K562 (cell line): ENCODE results near the gene CRYBA4. TPM values are rescaled to one million over a fixed set of nuclear protein-coding genes. Genes with fewer than 3 reads are reported as not detected.

ENCODE experiments used
- ATAC-seq: fragments of 200-7000 bp; cut with Tn5 transposase; 3 replicates; pipeline ENCODE4 v1.9.1; 2020; ENCODE audit warnings: moderate library complexity
- BruUV-seq: library from RNA; stranded (reverse); fragments of 400-500 nt; replicated peaks from 2 replicates; lab custom pipeline; 2021; lab: Mats Ljungman, UMichigan
- CTCF ChIA-PET: fragments of 300-600 bp; formaldehyde crosslinking; extraction: SDS; loops from one replicate; lab custom pipeline; 2021; ENCODE audit warnings: low intra/inter-chr PET ratio; lab: Yijun Ruan, JAX
- POLR2A ChIA-PET: fragments of 300-600, 350-650 bp; sonication (Branson Sonifier 250); formaldehyde crosslinking; extraction: SDS; loops from one replicate; lab custom pipeline; 2021; ENCODE audit warnings: antibody characterized with exemption, inconsistent platforms; lab: Yijun Ruan, JAX
- DNase-seq, 4 experiments: peaks; one replicate each; pipeline versions ENCODE4 v3.0.0 to v3.0.0-alpha.2; 2011 to 2018; ENCODE audit warnings: low spot score in 3 of 4, mixed read lengths in 3 of 4; ENCODE audit errors: extremely low read depth in 1 of 4
- FAIRE-seq: peaks from 2 replicates; lab custom pipeline; 2011; peaks lifted over from hg19 to GRCh38; lab: Jason Lieb, UNC
- H2AFZ ChIP-seq: 2 replicates; pipeline ENCODE4 v1.6.0; 2011; ENCODE audit warnings: low read depth, low read length, control low read depth, inconsistent platforms
- H3K27ac ChIP-seq: fragments of 200-600 bp; 3 replicates; pipeline ENCODE4 v1.8.0; 2011; ENCODE audit warnings: low read depth, mild to moderate bottlenecking, control low read depth, inconsistent platforms, low read length, moderate library complexity, mixed read lengths; ENCODE audit errors: extremely low read depth
- H3K27me3 ChIP-seq, 2 experiments: fragments of 300-600 bp in 1 of 2; 2 replicates in 1 of 2; 3 replicates in 1 of 2; pipeline versions ENCODE4 v1.6.0 to v1.8.0; 2011; ENCODE audit warnings: inconsistent platforms in 2 of 2, low read length in 2 of 2, mild to moderate bottlenecking in 1 of 2, mixed read lengths in 1 of 2, moderate library complexity in 1 of 2; ENCODE audit not compliant: control insufficient read depth in 2 of 2, insufficient read depth in 2 of 2
- H3K36me3 ChIP-seq: fragments of 300-600 bp; 3 replicates; pipeline ENCODE4 v1.8.0; 2011; ENCODE audit warnings: mild to moderate bottlenecking, low read length, inconsistent platforms; ENCODE audit not compliant: control insufficient read depth, insufficient read depth
- H3K4me1 ChIP-seq, 2 experiments: fragments of 200-600 bp in 1 of 2; replicated peaks in 1 of 2; 2 replicates in 1 of 2; 3 replicates in 1 of 2; pipeline versions ENCODE4 v1.5.1 to v1.8.0; 2011; ENCODE audit warnings: inconsistent platforms in 2 of 2, low read length in 2 of 2, mild to moderate bottlenecking in 1 of 2, mixed read lengths in 1 of 2, moderate library complexity in 1 of 2; ENCODE audit not compliant: control insufficient read depth in 2 of 2, insufficient read depth in 2 of 2
- H3K4me2 ChIP-seq: 2 replicates; pipeline ENCODE4 v1.6.1; 2011; ENCODE audit warnings: low read length, control low read depth, inconsistent platforms, mixed read lengths; ENCODE audit not compliant: insufficient read depth
- H3K4me3 ChIP-seq: fragments of 200-600 bp; sonication (generic), shearing (Covaris generic); 2 replicates; pipeline ENCODE4 v1.5.1; 2016; ENCODE audit warnings: control low read depth, inconsistent platforms
- H3K79me2 ChIP-seq: fragments of 200-600 bp; 3 replicates; pipeline ENCODE4 v1.8.0; 2011; ENCODE audit warnings: low read length, inconsistent platforms; ENCODE audit not compliant: control insufficient read depth, insufficient read depth
- H3K9ac ChIP-seq, 2 experiments: 2 replicates each; pipeline versions ENCODE4 v1.6.0 to v1.6.1; 2011; ENCODE audit warnings: low read depth in 2 of 2, low read length in 2 of 2, control low read depth in 1 of 2, inconsistent platforms in 1 of 2, mild to moderate bottlenecking in 1 of 2, mixed read lengths in 1 of 2; ENCODE audit not compliant: insufficient read depth in 1 of 2
- H3K9me1 ChIP-seq: one replicate; pipeline ENCODE4 v1.6.0; 2011; ENCODE audit warnings: inconsistent platforms, mild to moderate bottlenecking, low read length, moderate library complexity; ENCODE audit not compliant: control insufficient read depth, insufficient read depth
- H3K9me3 ChIP-seq: replicated peaks from 2 replicates; pipeline ENCODE4 v1.5.1; 2011; ENCODE audit warnings: low read depth, low read length, inconsistent platforms; ENCODE audit not compliant: control insufficient read depth, insufficient read depth
- H4K20me1 ChIP-seq: replicated peaks from 2 replicates; pipeline ENCODE4 v1.6.1; 2011; ENCODE audit warnings: low read length, inconsistent platforms, mixed read lengths; ENCODE audit not compliant: control insufficient read depth, insufficient read depth
- ADNP ChIP-seq: fragments of 200-800 bp; sonication (Bioruptor generic); IDR thresholded peaks from 2 replicates; pipeline ENCODE4 v1.6.1; 2016; ENCODE audit warnings: missing genetic modification characterization, missing compliant biosample characterization
- BCOR ChIP-seq: fragments of 450-650 bp; IDR thresholded peaks from 2 replicates; pipeline ENCODE4 v1.6.1; 2016
- CSDE1 ChIP-seq, 2 experiments: fragments of 450-650 bp; IDR thresholded peaks; 2 replicates each; pipeline ENCODE4 v1.6.1; 2016; ENCODE audit warnings: mild to moderate bottlenecking in 1 of 2
- HDAC2 ChIP-seq: fragments of 450-650 bp; IDR thresholded peaks from 2 replicates; pipeline ENCODE4 v1.6.1; 2016; ENCODE audit warnings: mild to moderate bottlenecking
- HEY1 ChIP-seq: fragments of 250-450 bp; sonication (Bioruptor Pico); IDR thresholded peaks from 2 replicates; pipeline ENCODE4 v1.5.0; 2020; ENCODE audit warnings: mild to moderate bottlenecking, moderate library complexity, borderline replicate concordance
- HNRNPK ChIP-seq: fragments of 200-400 bp; formaldehyde crosslinking; IDR thresholded peaks from one replicate; pipeline ENCODE4 v1.6.1; 2018; ENCODE audit warnings: mild to moderate bottlenecking, low read depth, low read length; ENCODE audit not compliant: poor library complexity, severe bottlenecking
- KDM1A ChIP-seq, 2 experiments: fragments of 450-650 bp; IDR thresholded peaks; 2 replicates each; pipeline ENCODE4 v1.6.1; 2016; ENCODE audit warnings: mild to moderate bottlenecking in 2 of 2
- MTA2 ChIP-seq: fragments of 450-650 bp; IDR thresholded peaks from 2 replicates; pipeline ENCODE4 v1.6.1; 2016; ENCODE audit warnings: low read depth
- PCBP1 ChIP-seq: fragments of 200-400 bp; formaldehyde crosslinking; IDR thresholded peaks from 2 replicates; pipeline ENCODE4 v1.6.1; 2018; ENCODE audit warnings: mild to moderate bottlenecking, low read depth, low read length; ENCODE audit not compliant: poor library complexity, severe bottlenecking
- RBM25 ChIP-seq: fragments of 200-400 bp; formaldehyde crosslinking; IDR thresholded peaks from 2 replicates; pipeline ENCODE4 v1.6.1; 2018; ENCODE audit warnings: low read length, low read depth, moderate library complexity; ENCODE audit not compliant: severe bottlenecking
- RCOR1 ChIP-seq, 2 experiments: IDR thresholded peaks; 2 replicates each; pipeline ENCODE4 v1.6.1; 2012; ENCODE audit warnings: low read depth in 2 of 2, low read length in 2 of 2, borderline replicate concordance in 1 of 2, improper control_type of control experiment in 1 of 2
- SMARCA5 ChIP-seq: fragments of 450-650 bp; IDR thresholded peaks from 2 replicates; pipeline ENCODE4 v1.6.1; 2016
- SNRNP70 ChIP-seq: fragments of 200-400 bp; formaldehyde crosslinking; optimal IDR thresholded peaks from 2 replicates; pipeline ENCODE3; 2017; ENCODE audit warnings: low read depth, low read length
- TGIF2 ChIP-seq: sonication (generic); formaldehyde crosslinking; IDR thresholded peaks from 2 replicates; pipeline ENCODE4 v1.8.1; 2022; ENCODE audit warnings: mild to moderate bottlenecking, missing genetic modification reagents, moderate library complexity
- VEZF1 ChIP-seq: fragments of 200-800 bp; sonication (Bioruptor generic); IDR thresholded peaks from 2 replicates; pipeline ENCODE4 v1.6.1; 2017; ENCODE audit warnings: missing genetic modification characterization, missing compliant biosample characterization
- YBX1 ChIP-seq: fragments of 450-650 bp; IDR thresholded peaks from 2 replicates; pipeline ENCODE4 v1.7.1; 2016; ENCODE audit warnings: mild to moderate bottlenecking
- ZNF174 ChIP-seq: fragments of 250-450 bp; sonication (Bioruptor Pico); IDR thresholded peaks from 2 replicates; pipeline ENCODE4 v1.4.0; 2020; ENCODE audit warnings: mild to moderate bottlenecking
- ZNF785 ChIP-seq: fragments of 250-450 bp; sonication (Bioruptor Pico); IDR thresholded peaks from 2 replicates; pipeline ENCODE4 v1.4.0; 2020; ENCODE audit warnings: mild to moderate bottlenecking
- WGBS: fragments of 100-300 bp; shearing (Covaris generic); methylation state at CpG from one replicate; pipeline ENCODE4 v1.1.6; 2016; ENCODE audit warnings: low coverage, mixed read lengths; ENCODE audit not compliant: insufficient coverage; ENCODE audit errors: missing lambda C conversion rate; 5-methylcytosine and 5-hydroxymethylcytosine counted together
- in situ Hi-C: fragments of 300-500 bp; cut with MboI; formaldehyde crosslinking; loops from 4 replicates; pipeline ENCODE4 v1.15.0; 2018; ENCODE audit warnings: inconsistent platforms, mixed read lengths
- intact Hi-C: fragments of 100-400 bp; cut with micrococcal nuclease; formaldehyde crosslinking; loops from 2 replicates; pipeline ENCODE4 v1.14.2; 2022
- polyA plus RNA-seq, 8 experiments: library from polyadenylated mRNA; depleted of rRNA in 4 of 8; stranded (reverse) in 5 of 8; unstranded in 3 of 8; fragments of >200 nt; fragmentation: Nextera tagmentation in 2 of 8; fragmentation: Illumina TruSeq in 1 of 8; extraction: Ambion mirVana in 2 of 8; extraction: Trizol in 1 of 8; gene quantifications; 2 replicates each; pipeline versions ENCODE4 v1.2.1 to v1.2.3, GENCODE V29; 2011 to 2014; ENCODE audit warnings: inconsistent platforms in 1 of 8, missing spikeins in 1 of 8
- total RNA-seq, 7 experiments: library from RNA; depleted of rRNA in 6 of 7; stranded (reverse); fragments of >200 nt in 6 of 7; fragmentation: Illumina TruSeq in 2 of 7; extraction: Trizol in 2 of 7; gene quantifications; 2 replicates each; pipeline versions ENCODE4 v1.2.1 to v1.2.3, GENCODE V29; 2011 to 2021; ENCODE audit warnings: low replicate concordance in 1 of 7
- TF ChIP-seq, protein P1 (sequence below): IDR thresholded peaks from 2 replicates; pipeline ENCODE4 v1.6.1; 2016; ENCODE audit warnings: missing genetic modification characterization, missing compliant biosample characterization
- TF ChIP-seq, protein P2 (sequence below): IDR thresholded peaks from 2 replicates; pipeline ENCODE4 v1.6.1; 2011; ENCODE audit not compliant: insufficient read length; ENCODE audit errors: extremely low read depth

CRYBA4 gene
- total and polyA plus RNA-seq, 9 of the 15 experiments (the other 6 are each of a cell fraction or from before 2014, with no cell fraction given), result 0.59 to 3.3 (median 1.6) TPM

GRCh38 chr22:26620197-26620596, 1.6 kb upstream of the CRYBA4 start:
- intact Hi-C loops, result no loop called here
- FAIRE-seq (no peak), ATAC-seq (no peak), DNase-seq (no peak)
- ChIA-PET POLR2A (no interaction called here), CTCF (no interaction called here)
- no peak overlapping the region for H3K4me3 ChIP-seq
- no peak overlapping the region for H2AFZ ChIP-seq
- WGBS, result 100% methylated on average over 1 of the region's 2 CpGs
- TF ChIP-seq ZNF785 (CRISPR knock-in tag) (no peak), SMARCA5 (0 out of 2 replicates have a peak, but pooled peaks have one; percentile 38), BCOR (peak; percentile 90), TGIF2 (no peak), RBM25 (peak; percentile 92), HDAC2 (peak; percentile 29; the same call in 1 of the 2 replicates), VEZF1 (CRISPR knock-in tag) (no peak), MTA2 (no peak), RCOR1 (IDR thresholded peaks at IDR 0.05; ENCODE audit: borderline replicate concordance in 1 of 2, low read depth in 2 of 2, low read length in 2 of 2) (peak in 1 of 2 experiments; percentile 38; a peak in 1 of 4 replicates), ADNP (tag) (peak; percentile 73), ZNF174 (CRISPR knock-in tag) (no peak), HNRNPK (no peak), HEY1 (no peak), CSDE1 (IDR thresholded peaks at IDR 0.05) (no peak), SNRNP70 (no peak), PCBP1 (no peak), YBX1 (no peak), KDM1A (IDR thresholded peaks at IDR 0.05) (peak; percentile 29 to 61; a peak in 3 of 4 replicates)
- TF ChIP-seq, protein P1, sequence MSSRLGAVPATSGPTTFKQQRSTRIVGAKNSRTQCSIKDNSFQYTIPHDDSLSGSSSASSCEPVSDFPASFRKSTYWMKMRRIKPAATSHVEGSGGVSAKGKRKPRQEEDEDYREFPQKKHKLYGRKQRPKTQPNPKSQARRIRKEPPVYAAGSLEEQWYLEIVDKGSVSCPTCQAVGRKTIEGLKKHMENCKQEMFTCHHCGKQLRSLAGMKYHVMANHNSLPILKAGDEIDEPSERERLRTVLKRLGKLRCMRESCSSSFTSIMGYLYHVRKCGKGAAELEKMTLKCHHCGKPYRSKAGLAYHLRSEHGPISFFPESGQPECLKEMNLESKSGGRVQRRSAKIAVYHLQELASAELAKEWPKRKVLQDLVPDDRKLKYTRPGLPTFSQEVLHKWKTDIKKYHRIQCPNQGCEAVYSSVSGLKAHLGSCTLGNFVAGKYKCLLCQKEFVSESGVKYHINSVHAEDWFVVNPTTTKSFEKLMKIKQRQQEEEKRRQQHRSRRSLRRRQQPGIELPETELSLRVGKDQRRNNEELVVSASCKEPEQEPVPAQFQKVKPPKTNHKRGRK (tag), result no peak
- TF ChIP-seq, protein P2, sequence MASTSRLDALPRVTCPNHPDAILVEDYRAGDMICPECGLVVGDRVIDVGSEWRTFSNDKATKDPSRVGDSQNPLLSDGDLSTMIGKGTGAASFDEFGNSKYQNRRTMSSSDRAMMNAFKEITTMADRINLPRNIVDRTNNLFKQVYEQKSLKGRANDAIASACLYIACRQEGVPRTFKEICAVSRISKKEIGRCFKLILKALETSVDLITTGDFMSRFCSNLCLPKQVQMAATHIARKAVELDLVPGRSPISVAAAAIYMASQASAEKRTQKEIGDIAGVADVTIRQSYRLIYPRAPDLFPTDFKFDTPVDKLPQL, result no peak
- no peaks in the 10 kb centered on the region for H3K9me1 ChIP-seq
- BruUV-seq, result no TSS peak
- no peaks in the 10 kb centered on the region for H3K79me2 ChIP-seq
- peaks cover 45 to 48% of the 10 kb centered on the region in 2 experiments for H3K4me1 ChIP-seq
- no peak overlapping the region for H3K27ac ChIP-seq
- no peaks in the 10 kb centered on the region for H3K36me3 ChIP-seq
- H3K4me2 ChIP-seq, result no peak overlapping the region
- H3K9me3 ChIP-seq, result no peaks in the 10 kb centered on the region
- no peak overlapping the region for H3K9ac ChIP-seq
- no peaks in the 10 kb centered on the region for H4K20me1 ChIP-seq
- H3K27me3 ChIP-seq, result no peaks in the 10 kb centered on the region
- in situ Hi-C loops, result no loop called here
